Astrocyte (in vitro differentiated cells and primary cell): ENCODE measurements around the gene CNDP2.

Experiments
- CTCF ChIP-seq: IDR thresholded peaks from 2 replicates; pipeline ENCODE4 v1.5.1; 2011; ENCODE audit warnings: low read depth, mild to moderate bottlenecking, inconsistent platforms, low read length, moderate library complexity; ENCODE audit not compliant: insufficient read depth
- EZH2 ChIP-seq: IDR thresholded peaks from 2 replicates; pipeline ENCODE4 v1.6.1; 2012; ENCODE audit warnings: mild to moderate bottlenecking, low read length, inconsistent platforms; ENCODE audit not compliant: insufficient read depth

- TF ChIP-seq CTCF = no peak
- TF ChIP-seq EZH2 = no peak
Measured at GRCh38 chr18:74492259-74492658, 3.9 kb upstream of the CNDP2 start.
